BJ (cell line): Measurements from ENCODE around the gene SLC39A11. TPM values are rescaled to one million over a fixed set of nuclear protein-coding genes. Genes with fewer than 3 reads are reported as not detected.
"Not testable (repeated sequence)": the region's sequence is repeated elsewhere in the genome, so short reads cannot be mapped to it uniquely, and the experiment has no call there.

ENCODE experiments used
- CTCF ChIA-PET: fragments of 350-600 bp; formaldehyde crosslinking; extraction: SDS; loops from one replicate; lab custom pipeline; 2021; ENCODE audit warnings: antibody characterized with exemption, inconsistent platforms; lab: Yijun Ruan, JAX
- POLR2A ChIA-PET: fragments of 300-600 bp; sonication (Branson Sonifier 250); formaldehyde crosslinking; extraction: SDS; loops from one replicate; lab custom pipeline; 2021; ENCODE audit warnings: antibody characterized with exemption; lab: Charles Lee
- DNase-seq: peaks from one replicate; pipeline ENCODE4 v3.0.0-alpha.2; 2011; ENCODE audit warnings: low read depth
- H3K27me3 ChIP-seq: 2 replicates; pipeline ENCODE4 v1.6.0; 2011; ENCODE audit warnings: low read length; ENCODE audit not compliant: control insufficient read depth, insufficient read depth
- H3K36me3 ChIP-seq: 2 replicates; pipeline ENCODE4 v1.5.1; 2011; ENCODE audit warnings: low read length; ENCODE audit not compliant: control insufficient read depth, insufficient read depth
- H3K4me3 ChIP-seq: 2 replicates; pipeline ENCODE4 v1.5.1; 2011; ENCODE audit warnings: low read depth, mild to moderate bottlenecking, control low read depth, low read length
- polyA plus RNA-seq: library from polyadenylated mRNA; depleted of rRNA; stranded (reverse); fragments of >200 nt; gene quantifications from 2 replicates; pipeline ENCODE4 v1.2.3, GENCODE V29; 2011
- TF ChIP-seq, protein P1 (sequence below): IDR thresholded peaks from 2 replicates; pipeline ENCODE4 v1.5.1; 2011; ENCODE audit warnings: low read depth, mild to moderate bottlenecking, control low read depth, inconsistent platforms, low read length, moderate library complexity; ENCODE audit not compliant: insufficient read depth

Gene SLC39A11
- polyA plus RNA-seq, 1 experiment, result 20.9 TPM

DNA sequence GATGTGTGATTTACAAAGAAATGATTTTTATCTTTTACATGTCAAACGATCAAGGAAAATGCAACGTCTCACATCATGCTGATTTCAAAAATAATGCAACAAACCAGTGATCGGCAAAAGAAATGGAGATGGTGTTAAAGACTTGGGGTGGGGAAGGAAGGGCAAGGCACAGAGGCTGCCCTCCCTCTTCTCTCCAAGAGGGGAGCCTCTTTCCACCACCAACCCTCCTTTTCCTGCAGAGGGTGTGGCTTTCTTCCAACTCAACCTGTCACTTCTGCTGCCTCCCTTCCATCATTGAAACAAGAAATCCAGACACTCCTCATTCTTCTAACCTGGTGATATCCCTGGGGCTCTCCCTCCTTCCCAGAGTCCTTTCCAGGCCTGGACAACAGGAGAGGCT is 320.8 kb downstream of the SLC39A11 start:
- DNase-seq, result no peak
- POLR2A ChIA-PET, result no interaction called here
- TF ChIP-seq, protein P1, sequence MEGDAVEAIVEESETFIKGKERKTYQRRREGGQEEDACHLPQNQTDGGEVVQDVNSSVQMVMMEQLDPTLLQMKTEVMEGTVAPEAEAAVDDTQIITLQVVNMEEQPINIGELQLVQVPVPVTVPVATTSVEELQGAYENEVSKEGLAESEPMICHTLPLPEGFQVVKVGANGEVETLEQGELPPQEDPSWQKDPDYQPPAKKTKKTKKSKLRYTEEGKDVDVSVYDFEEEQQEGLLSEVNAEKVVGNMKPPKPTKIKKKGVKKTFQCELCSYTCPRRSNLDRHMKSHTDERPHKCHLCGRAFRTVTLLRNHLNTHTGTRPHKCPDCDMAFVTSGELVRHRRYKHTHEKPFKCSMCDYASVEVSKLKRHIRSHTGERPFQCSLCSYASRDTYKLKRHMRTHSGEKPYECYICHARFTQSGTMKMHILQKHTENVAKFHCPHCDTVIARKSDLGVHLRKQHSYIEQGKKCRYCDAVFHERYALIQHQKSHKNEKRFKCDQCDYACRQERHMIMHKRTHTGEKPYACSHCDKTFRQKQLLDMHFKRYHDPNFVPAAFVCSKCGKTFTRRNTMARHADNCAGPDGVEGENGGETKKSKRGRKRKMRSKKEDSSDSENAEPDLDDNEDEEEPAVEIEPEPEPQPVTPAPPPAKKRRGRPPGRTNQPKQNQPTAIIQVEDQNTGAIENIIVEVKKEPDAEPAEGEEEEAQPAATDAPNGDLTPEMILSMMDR, result no peak
- no peaks in the 10 kb centered on the region for H3K36me3 ChIP-seq
- no peaks in the 10 kb centered on the region for H3K27me3 ChIP-seq
- H3K4me3 ChIP-seq, result no peak overlapping the region
- CTCF ChIA-PET, result no interaction called here

DNA sequence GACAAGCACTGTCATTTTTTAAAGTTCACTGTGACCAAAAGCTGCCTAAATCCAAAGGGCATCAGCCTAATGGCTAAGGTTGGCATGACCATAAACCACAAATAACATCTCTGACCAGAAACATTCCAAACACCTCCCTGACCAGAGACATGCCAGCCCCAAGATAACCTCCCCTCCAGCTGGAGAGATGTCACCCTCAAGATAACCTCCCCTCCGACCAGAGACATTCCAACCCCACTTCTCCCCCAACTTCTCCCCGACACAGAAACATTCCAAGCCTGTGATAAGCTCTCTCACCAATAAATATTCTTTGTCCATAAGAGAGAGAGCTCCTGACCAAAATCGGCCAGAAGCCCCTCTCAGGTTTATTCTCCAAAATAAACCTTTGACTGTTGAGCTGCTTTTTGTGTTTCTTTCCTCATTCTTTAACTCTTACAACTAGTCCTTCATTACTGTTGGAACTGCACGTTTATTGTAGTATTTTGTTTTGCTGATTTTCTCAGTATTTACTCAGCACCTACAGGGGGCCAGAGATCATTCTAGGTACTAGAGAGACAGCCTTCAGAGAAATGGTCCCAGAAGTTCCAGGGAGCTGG is 325.6 kb downstream of the SLC39A11 start:
- TF ChIP-seq, protein P1, result no peak
- no peak overlapping the region for H3K4me3 ChIP-seq
- DNase-seq, result no peak
- H3K27me3 ChIP-seq, result no peaks in the 10 kb centered on the region
- ChIA-PET POLR2A (interaction anchor here (0.6 kb wide), 1 partner anchor 9 kb away, joined by 3 read pairs; no protein-coding TSS in a partner anchor), CTCF (interaction anchor here (1.1 to 1.3 kb wide), 2 partner anchors 9 to 219 kb away, joined by 3 to 4 read pairs; no protein-coding TSS in a partner anchor)
- H3K36me3 ChIP-seq, result no peaks in the 10 kb centered on the region

DNA sequence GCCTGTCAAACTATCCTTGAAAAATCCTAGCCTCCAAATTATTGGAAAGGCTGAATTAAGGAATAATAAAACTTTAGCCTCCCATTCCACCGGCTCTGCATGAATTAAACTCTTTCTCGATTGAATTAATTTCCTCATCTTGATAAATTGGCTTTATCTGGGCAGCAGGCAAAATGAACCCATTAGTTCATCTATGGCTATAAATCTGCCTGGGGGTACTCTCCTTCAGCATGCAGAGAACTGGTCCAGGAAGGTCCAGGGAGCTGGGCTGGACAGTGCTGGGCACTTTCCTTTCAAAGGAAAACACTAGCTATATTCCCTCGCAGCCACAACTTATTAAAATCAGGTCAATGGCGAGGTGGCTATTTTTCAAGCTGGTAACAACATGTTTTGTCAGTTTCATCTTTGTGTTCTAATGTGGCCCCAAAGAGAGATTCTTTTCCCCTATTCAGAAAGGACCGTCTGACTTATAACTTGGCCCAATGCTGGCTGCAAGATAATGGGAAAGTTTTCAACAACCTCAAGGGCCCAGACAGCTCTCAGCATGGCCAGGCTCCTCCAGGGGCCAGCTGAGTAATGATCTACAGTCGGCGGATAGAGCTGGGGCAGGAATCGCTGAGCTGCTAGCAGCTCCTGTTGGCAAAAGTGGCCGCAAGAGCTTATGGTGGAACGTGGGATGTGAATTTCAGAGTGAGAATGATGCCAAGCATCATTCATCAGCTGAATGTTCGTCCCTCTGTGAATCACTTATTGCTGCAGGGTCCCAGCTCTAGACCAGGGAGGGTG is 326.9 kb downstream of the SLC39A11 start:
- CTCF ChIA-PET, result interaction anchor here (0.6 to 1.1 kb wide), 4 partner anchors 9 to 87 kb away, joined by 3 to 4 read pairs (median 3); no protein-coding TSS in a partner anchor

GRCh38 chr17:72764632-72765041 is 327.9 kb downstream of the SLC39A11 start:
- no peaks in the 10 kb centered on the region for H3K36me3 ChIP-seq
- H3K27me3 ChIP-seq, result no peaks in the 10 kb centered on the region
- CTCF ChIA-PET, result interaction anchor here (1.0 to 1.1 kb wide), 2 partner anchors 58 to 88 kb away, joined by 3 read pairs; no protein-coding TSS in a partner anchor
- TF ChIP-seq, protein P1, result no peak
- no peak overlapping the region for H3K4me3 ChIP-seq
- no peak for DNase-seq
- POLR2A ChIA-PET, result interaction anchor here (0.9 kb wide), 1 partner anchor 12 kb away, joined by 3 read pairs; no protein-coding TSS in a partner anchor

More for the DNA sequence above, 326.9 kb downstream of the SLC39A11 start:
- Histone ChIP-seq H3K4me3 (no peak overlapping the region), H3K27me3 (no peaks in the 10 kb centered on the region), H3K36me3 (no peaks in the 10 kb centered on the region)
- TF ChIP-seq, protein P1, result no peak
- POLR2A ChIA-PET, result no interaction called here
- no peak for DNase-seq

DNA sequence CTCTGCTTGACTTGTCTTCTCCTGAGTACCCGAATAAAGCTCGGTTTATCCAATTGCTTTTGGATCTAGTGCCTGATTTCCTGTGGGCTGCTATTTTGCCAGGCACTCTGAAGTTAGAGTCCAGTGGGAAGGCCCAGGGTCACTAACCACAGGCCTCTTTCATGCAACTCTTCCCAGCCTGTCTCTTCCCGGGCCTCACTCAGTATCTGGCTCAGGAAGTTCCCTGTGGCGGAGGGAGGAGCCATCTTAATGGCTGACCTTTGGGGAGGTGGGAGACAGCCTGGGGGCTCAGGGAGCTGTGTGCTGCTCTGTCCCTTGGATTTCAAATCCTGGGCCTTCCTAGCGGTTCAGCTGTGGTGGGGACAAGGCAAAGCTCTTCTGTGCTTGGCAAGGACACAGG is 328.5 kb downstream of the SLC39A11 start:
- no peak overlapping the region for H3K4me3 ChIP-seq
- POLR2A ChIA-PET, result interaction anchor here (0.9 kb wide), 1 partner anchor 11 kb away, joined by 3 read pairs; no protein-coding TSS in a partner anchor
- no peaks in the 10 kb centered on the region for H3K27me3 ChIP-seq
- CTCF ChIA-PET, result interaction anchor here (0.6 to 1.1 kb wide), 2 partner anchors 11 to 25 kb away, joined by 3 to 4 read pairs; no protein-coding TSS in a partner anchor
- no peaks in the 10 kb centered on the region for H3K36me3 ChIP-seq
- DNase-seq, result no peak
- TF ChIP-seq, protein P1, result no peak

- H3K36me3 ChIP-seq, H3K4me3 ChIP-seq, DNase-seq, POLR2A ChIA-PET, H3K27me3 ChIP-seq: not testable (repeated sequence)
- CTCF ChIA-PET, result interaction anchor here (1.0 kb wide), 1 partner anchor 394 kb away, joined by 3 read pairs; no protein-coding TSS in a partner anchor
Observed at GRCh38 chr17:72761893-72762575, 330.5 kb downstream of the SLC39A11 start.
